Transverse colon (tissue), 4 donors: ENCODE results near the gene CACFD1. TPM values are rescaled to one million over a fixed set of nuclear protein-coding genes. Genes with fewer than 3 reads are reported as not detected.

Source experiments
- DNase-seq: peaks from one replicate; pipeline ENCODE4 v3.0.0-alpha.2; 2019
- H3K27ac ChIP-seq, 4 donors: fragments of 200-600 bp; sonication (generic); 2 replicates each; pipeline ENCODE4 v1.5.1; 2016 to 2018; ENCODE audit warnings: inconsistent platforms in 4 of 4
- H3K27me3 ChIP-seq: fragments of 200-600 bp; sonication (generic); 2 replicates; pipeline ENCODE4 v1.5.1; 2017; ENCODE audit warnings: inconsistent platforms
- H3K36me3 ChIP-seq, 4 donors: fragments of 200-600 bp; sonication (generic); 2 replicates each; pipeline ENCODE4 v1.5.1; 2017 to 2019; ENCODE audit warnings: inconsistent platforms in 4 of 4
- H3K4me1 ChIP-seq, 4 donors: fragments of 200-600 bp; sonication (generic); 2 replicates each; pipeline ENCODE4 v1.5.1; 2017 to 2020; ENCODE audit warnings: inconsistent platforms in 4 of 4
- H3K4me3 ChIP-seq, 4 donors: fragments of 200-600 bp; sonication (generic); 1 replicate in 1 of 4; 2 replicates in 3 of 4; pipeline versions ENCODE4 v1.5.1 to v1.6.1; 2017 to 2019; ENCODE audit warnings: inconsistent platforms in 4 of 4
- H3K9me3 ChIP-seq, 2 donors: fragments of 200-600 bp; sonication (generic); 2 replicates each; pipeline ENCODE4 v1.5.1; 2017 to 2019; ENCODE audit warnings: inconsistent platforms in 2 of 2
- CTCF ChIP-seq, 5 experiments: fragments of 200-600 bp in 3 of 5; fragments of 450-650 bp in 2 of 5; sonication (generic) in 3 of 5; IDR thresholded peaks; 1 replicate in 2 of 5; 2 replicates in 3 of 5; pipeline ENCODE4 v1.5.1; 2016 to 2017; ENCODE audit warnings: antibody characterized with exemption in 5 of 5, inconsistent platforms in 3 of 5, mild to moderate bottlenecking in 2 of 5, moderate library complexity in 1 of 5
- EP300 ChIP-seq: sonication (generic); formaldehyde crosslinking; IDR thresholded peaks from one replicate; pipeline ENCODE4 v1.6.1; 2017; ENCODE audit warnings: antibody characterized with exemption, low read depth
- POLR2A ChIP-seq: fragments of 450-650 bp; IDR thresholded peaks from one replicate; pipeline ENCODE4 v1.6.1; 2016; ENCODE audit warnings: antibody characterized with exemption, mild to moderate bottlenecking, moderate library complexity
- POLR2AphosphoS5 ChIP-seq, 3 donors: sonication (generic); formaldehyde crosslinking; IDR thresholded peaks; one replicate each; pipeline ENCODE4 v1.6.1; 2016; ENCODE audit warnings: antibody characterized with exemption in 3 of 3
- WGBS, 2 donors: methylation state at CpG; one replicate each; pipeline ENCODE4 v1.1.5; 2018; ENCODE audit warnings: low coverage in 1 of 2; 5-methylcytosine and 5-hydroxymethylcytosine counted together
- in situ Hi-C, 4 donors: fragments of 200-750 bp; cut with MboI; loops; one replicate each; pipeline versions ENCODE4 v1.15.0 to v1.15.1; 2017; ENCODE audit warnings: low sequenced_read_pairs in 3 of 4, low pct_ligation_motif_present in 1 of 4, low pct_unique_long_range_greater_than_20kb in 1 of 4
- intact Hi-C: fragments of 100-400 bp; cut with DNase I; formaldehyde crosslinking; loops from one replicate; pipeline ENCODE4 v1.15.1; 2023; ENCODE audit warnings: low total_unique reads
- total RNA-seq, 4 donors: library from RNA; depleted of rRNA; stranded (reverse); fragments of >200 nt; gene quantifications; one replicate each; pipeline ENCODE4 v1.1.0, GENCODE V29; 2016

Gene CACFD1
- total RNA-seq, 4 donors from 2014 or later: 44.6 to 153 (median 80.0) TPM

- in situ Hi-C loops: no loop called here
- no peak overlapping the region for H3K4me3 ChIP-seq
- H3K36me3 ChIP-seq: no peaks in the 10 kb centered on the region
- DNase-seq: no peak
- WGBS, 2 donors: 81% methylated on average over 24 of the region's 24 CpGs; no CpG with 5 or more reads in 1 of the 2 donors
- H3K9me3 ChIP-seq: no peaks in the 10 kb centered on the region
- TF ChIP-seq POLR2AphosphoS5 (IDR thresholded peaks at IDR 0.05) (no peak), CTCF (IDR thresholded peaks at IDR 0.05) (no peak), EP300 (no peak), POLR2A (no peak)
- peaks cover 2 to 20% (median 13%) of the 10 kb centered on the region in 4 donors for H3K4me1 ChIP-seq
- no peaks in the 10 kb centered on the region for H3K27me3 ChIP-seq
- intact Hi-C loops: no loop called here
- H3K27ac ChIP-seq: no peak overlapping the region
These were observed 4.3 kb downstream of the CACFD1 start for GRCh38 chr9:133463864-133464615.

GRCh38 chr9:133464638-133465037 lies 4.9 kb downstream of the CACFD1 start:
- TF ChIP-seq CTCF (IDR thresholded peaks at IDR 0.05): no peak
- TF ChIP-seq POLR2A: no peak
- TF ChIP-seq EP300: no peak
- no peak for TF ChIP-seq POLR2AphosphoS5 (IDR thresholded peaks at IDR 0.05)
- Histone ChIP-seq H3K4me3 (no peak overlapping the region), H3K36me3 (no peaks in the 10 kb centered on the region), H3K4me1 (peaks cover 2 to 18% (median 9%) of the 10 kb centered on the region in 4 donors), H3K9me3 (no peaks in the 10 kb centered on the region), H3K27ac (no peak overlapping the region), H3K27me3 (no peaks in the 10 kb centered on the region)
- in situ Hi-C loops (no loop called here), intact Hi-C loops (no loop called here)
- no peak for DNase-seq
- 95% methylated on average over 8 of the region's 10 CpGs; no CpG with 5 or more reads in 1 of the 2 donors for WGBS, 2 donors

GRCh38 chr9:133465984-133466383 lies 6.2 kb downstream of the CACFD1 start:
- intact Hi-C loops: no loop called here

GRCh38 chr9:133467101-133467500 lies 7.3 kb downstream of the CACFD1 start:
- no peak for DNase-seq
- intact Hi-C loops: no loop called here
- no peaks in the 10 kb centered on the region for H3K36me3 ChIP-seq
- no peaks in the 10 kb centered on the region for H3K27me3 ChIP-seq
- H3K4me3 ChIP-seq: no peak overlapping the region
- no peak overlapping the region for H3K27ac ChIP-seq
- WGBS, 2 donors: 84 to 89% methylated on average over 5 to 10 of the region's 10 CpGs
- peaks cover 0 to 25% (median 10%) of the 10 kb centered on the region in 4 donors for H3K4me1 ChIP-seq
- TF ChIP-seq EP300 (no peak), CTCF (IDR thresholded peaks at IDR 0.05) (no peak), POLR2AphosphoS5 (IDR thresholded peaks at IDR 0.05) (no peak), POLR2A (no peak)
- H3K9me3 ChIP-seq: no peaks in the 10 kb centered on the region
- in situ Hi-C loops: no loop called here

More at GRCh38 chr9:133465984-133466383, 6.2 kb downstream of the CACFD1 start:
- TF ChIP-seq CTCF (IDR thresholded peaks at IDR 0.05) (no peak), EP300 (no peak), POLR2AphosphoS5 (IDR thresholded peaks at IDR 0.05) (no peak), POLR2A (no peak)
- Histone ChIP-seq H3K4me3 (no peak overlapping the region), H3K4me1 (peaks cover 1 to 25% (median 8%) of the 10 kb centered on the region in 4 donors), H3K27me3 (no peaks in the 10 kb centered on the region), H3K9me3 (no peaks in the 10 kb centered on the region), H3K36me3 (no peaks in the 10 kb centered on the region), H3K27ac (no peak overlapping the region)
- WGBS, 2 donors: 79 to 83% methylated on average over 6 of the region's 6 CpGs
- DNase-seq: no peak
- in situ Hi-C loops: no loop called here
